SK-N-SH (cell line): Measurements from ENCODE around the gene MMP28. TPM values are rescaled to one million over a fixed set of nuclear protein-coding genes. Genes with fewer than 3 reads are reported as not detected.

Experiments
- CHD2 ChIP-seq: fragments of 150-350 bp; IDR thresholded peaks from 2 replicates; pipeline ENCODE4 v1.6.1; 2018; ENCODE audit warnings: low read length; ENCODE audit not compliant: partially characterized antibody
- NFIC ChIP-seq: IDR thresholded peaks from 2 replicates; pipeline ENCODE4 v1.4.0; 2012; ENCODE audit warnings: borderline replicate concordance
- POLR2AphosphoS5 ChIP-seq: IDR thresholded peaks from 2 replicates; pipeline ENCODE4 v1.6.1; 2012; ENCODE audit warnings: low read depth, low read length
- SIN3A ChIP-seq: IDR thresholded peaks from 2 replicates; pipeline ENCODE4 v1.6.1; 2012; ENCODE audit warnings: low read depth, mild to moderate bottlenecking, low read length, moderate library complexity, borderline replicate concordance
- polyA plus RNA-seq, 3 experiments: library from polyadenylated mRNA; depleted of rRNA; stranded (reverse); fragments of >200 nt; gene quantifications; 2 replicates each; pipeline ENCODE4 v1.2.3, GENCODE V29; 2012

Gene MMP28
- polyA plus RNA-seq, 1 of the 3 experiments (the other 2 are of a cell fraction): 0.33 TPM

GRCh38 chr17:35716173-35716572, 79.3 kb downstream of the MMP28 start (continued):
- TF ChIP-seq SIN3A (no peak), POLR2AphosphoS5 (no peak), CHD2 (no peak), NFIC (no peak)

Other genes with a start within 250 kb of the MMP28 start
- gene SLFN14, start 234.8 kb downstream of the MMP28 start, polyA plus RNA-seq (2012; rRNA removed): not detected in 2 replicates
- gene PEX12, start 217.1 kb downstream of the MMP28 start, polyA plus RNA-seq (2012; rRNA removed): 4.3 and 5.4 TPM in 2 replicates
- 97.8 and 135 TPM in 2 replicates for gene AP2B1, start 208.3 kb downstream of the MMP28 start, polyA plus RNA-seq (2012; rRNA removed)
- gene RASL10B, start 64.0 kb downstream of the MMP28 start, polyA plus RNA-seq (2012; rRNA removed): 4.2 and 4.3 TPM in 2 replicates
- gene GAS2L2, start 42.4 kb downstream of the MMP28 start, polyA plus RNA-seq (2012; rRNA removed): 0.02 TPM in 1 of 2 replicates, not detected in the other
- 0.05 TPM in 1 of 2 replicates, not detected in the other for gene C17orf50, start 34.8 kb downstream of the MMP28 start, polyA plus RNA-seq (2012; rRNA removed)
- gene TAF15, start 13.8 kb upstream of the MMP28 start, polyA plus RNA-seq (2012; rRNA removed): 67.5 and 78.0 TPM in 2 replicates
- gene HEATR9, start 73.2 kb upstream of the MMP28 start, polyA plus RNA-seq (2012; rRNA removed): not detected in 2 replicates
- 0.23 and 0.57 TPM in 2 replicates for gene CCL5, start 84.7 kb upstream of the MMP28 start, polyA plus RNA-seq (2012; rRNA removed)
- 1.8 and 2.5 TPM in 2 replicates for gene RDM1, start 135.1 kb upstream of the MMP28 start, polyA plus RNA-seq (2012; rRNA removed)
- gene LYZL6, start 148.1 kb upstream of the MMP28 start, polyA plus RNA-seq (2012; rRNA removed): not detected in 2 replicates
- gene CCL16, start 185.9 kb upstream of the MMP28 start, polyA plus RNA-seq (2012; rRNA removed): not detected in 2 replicates
- not detected in 2 replicates for gene CCL14, start 191.1 kb upstream of the MMP28 start, polyA plus RNA-seq (2012; rRNA removed)
- gene CCL15, start 205.9 kb upstream of the MMP28 start, polyA plus RNA-seq (2012; rRNA removed): not detected in 2 replicates
- not detected in 2 replicates for gene CCL23, start 222.3 kb upstream of the MMP28 start, polyA plus RNA-seq (2012; rRNA removed)